Neural crest cell (in vitro differentiated cells): ENCODE results near the gene DIPK1A. TPM values are rescaled to one million over a fixed set of nuclear protein-coding genes. Genes with fewer than 3 reads are reported as not detected.

Source experiments
- DNase-seq: peaks from one replicate; pipeline ENCODE4 v3.0.0; 2021; ENCODE audit warnings: low read depth, mixed read lengths, low spot score
- H3K27ac Mint-ChIP-seq: one replicate; pipeline ENCODE4 v1.8.0; 2021; ENCODE audit warnings: mild to moderate bottlenecking, mixed read lengths; ENCODE audit not compliant: unreplicated experiment
- H3K27me3 Mint-ChIP-seq: 2 replicates; pipeline ENCODE4 v1.8.0; 2021; ENCODE audit warnings: low read depth, mild to moderate bottlenecking, mixed read lengths
- H3K36me3 Mint-ChIP-seq: 2 replicates; pipeline ENCODE4 v1.8.0; 2021; ENCODE audit warnings: low read depth, mild to moderate bottlenecking, mixed read lengths
- H3K4me1 Mint-ChIP-seq: 2 replicates; pipeline ENCODE4 v1.8.0; 2021; ENCODE audit warnings: mixed read lengths
- H3K4me3 Mint-ChIP-seq: one replicate; pipeline ENCODE4 v1.8.0; 2021; ENCODE audit warnings: mild to moderate bottlenecking, mixed read lengths
- H3K9me3 Mint-ChIP-seq: 2 replicates; pipeline ENCODE4 v1.8.0; 2021; ENCODE audit warnings: mixed read lengths
- total RNA-seq: library from RNA; stranded (reverse); gene quantifications from 2 replicates; pipeline ENCODE4 v1.2.1, GENCODE V29; 2021
- TF ChIP-seq, protein P1 (sequence below): fragments of 200-600 bp; sonication (generic); conservative IDR thresholded peaks from 2 replicates; pipeline ENCODE4 v1.5.0; 2021; ENCODE audit warnings: antibody characterized with exemption, mild to moderate bottlenecking

Gene DIPK1A
- total RNA-seq, 1 donor from 2014 or later: 2.3 TPM

DNA sequence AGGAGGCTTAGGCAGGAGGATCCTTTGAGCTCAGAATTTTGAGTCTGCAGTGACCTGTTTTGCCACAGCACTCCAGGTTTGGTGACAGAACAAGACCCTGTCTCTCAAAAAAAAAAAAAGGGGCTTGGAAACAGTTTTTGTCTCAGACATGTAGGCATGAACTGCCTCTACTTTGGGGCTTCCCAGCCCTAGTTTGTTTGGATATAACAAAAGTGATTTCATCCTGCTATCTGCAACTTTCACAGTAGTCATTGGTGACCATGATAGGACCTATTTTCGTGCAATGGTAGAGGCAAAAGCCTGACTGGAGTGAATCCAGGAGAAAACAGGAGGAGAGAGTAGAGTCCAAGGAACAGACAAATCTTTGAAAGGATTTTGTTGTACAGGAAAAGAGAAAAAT is 156.0 kb downstream of the DIPK1A start:
- Mint-ChIP-seq H3K4me1 (peaks cover 9% of the 10 kb centered on the region), H3K27me3 (no peaks in the 10 kb centered on the region), H3K4me3 (no peak overlapping the region), H3K27ac (no peak overlapping the region), H3K36me3 (no peaks in the 10 kb centered on the region), H3K9me3 (no peaks in the 10 kb centered on the region)
- TF ChIP-seq, protein P1, sequence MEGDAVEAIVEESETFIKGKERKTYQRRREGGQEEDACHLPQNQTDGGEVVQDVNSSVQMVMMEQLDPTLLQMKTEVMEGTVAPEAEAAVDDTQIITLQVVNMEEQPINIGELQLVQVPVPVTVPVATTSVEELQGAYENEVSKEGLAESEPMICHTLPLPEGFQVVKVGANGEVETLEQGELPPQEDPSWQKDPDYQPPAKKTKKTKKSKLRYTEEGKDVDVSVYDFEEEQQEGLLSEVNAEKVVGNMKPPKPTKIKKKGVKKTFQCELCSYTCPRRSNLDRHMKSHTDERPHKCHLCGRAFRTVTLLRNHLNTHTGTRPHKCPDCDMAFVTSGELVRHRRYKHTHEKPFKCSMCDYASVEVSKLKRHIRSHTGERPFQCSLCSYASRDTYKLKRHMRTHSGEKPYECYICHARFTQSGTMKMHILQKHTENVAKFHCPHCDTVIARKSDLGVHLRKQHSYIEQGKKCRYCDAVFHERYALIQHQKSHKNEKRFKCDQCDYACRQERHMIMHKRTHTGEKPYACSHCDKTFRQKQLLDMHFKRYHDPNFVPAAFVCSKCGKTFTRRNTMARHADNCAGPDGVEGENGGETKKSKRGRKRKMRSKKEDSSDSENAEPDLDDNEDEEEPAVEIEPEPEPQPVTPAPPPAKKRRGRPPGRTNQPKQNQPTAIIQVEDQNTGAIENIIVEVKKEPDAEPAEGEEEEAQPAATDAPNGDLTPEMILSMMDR: no peak
- no peak for DNase-seq

DNA sequence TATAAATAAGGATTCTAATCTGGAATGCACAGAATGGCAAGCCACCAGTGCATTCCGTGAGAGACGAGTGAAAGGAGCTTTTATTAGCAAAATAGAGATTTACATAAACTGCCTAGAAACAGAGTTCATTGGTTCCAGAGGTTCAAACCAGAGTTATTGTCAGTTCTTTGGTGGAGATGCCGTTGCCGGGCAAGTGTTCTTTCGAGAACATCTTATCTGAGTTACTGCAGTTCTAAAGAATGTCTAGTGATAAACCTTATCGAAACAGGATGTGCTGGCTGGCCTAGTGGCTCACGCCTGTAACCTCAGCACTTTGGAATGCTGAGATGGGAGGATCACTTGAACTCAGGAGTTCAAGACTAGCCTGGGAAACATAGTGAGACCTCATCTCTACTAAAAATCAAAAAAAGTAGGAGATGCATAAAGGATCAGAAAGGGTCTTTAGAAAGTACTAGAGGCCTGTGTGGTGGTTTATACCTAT is 156.5 kb downstream of the DIPK1A start:
- H3K9me3 Mint-ChIP-seq: no peaks in the 10 kb centered on the region
- peak; percentile 3 for DNase-seq
- TF ChIP-seq, protein P1: no peak
- H3K27ac Mint-ChIP-seq: peak overlapping the region; percentile 91
- peaks cover 9% of the 10 kb centered on the region for H3K4me1 Mint-ChIP-seq
- H3K4me3 Mint-ChIP-seq: no peak overlapping the region
- no peaks in the 10 kb centered on the region for H3K36me3 Mint-ChIP-seq
- H3K27me3 Mint-ChIP-seq: no peaks in the 10 kb centered on the region

DNA sequence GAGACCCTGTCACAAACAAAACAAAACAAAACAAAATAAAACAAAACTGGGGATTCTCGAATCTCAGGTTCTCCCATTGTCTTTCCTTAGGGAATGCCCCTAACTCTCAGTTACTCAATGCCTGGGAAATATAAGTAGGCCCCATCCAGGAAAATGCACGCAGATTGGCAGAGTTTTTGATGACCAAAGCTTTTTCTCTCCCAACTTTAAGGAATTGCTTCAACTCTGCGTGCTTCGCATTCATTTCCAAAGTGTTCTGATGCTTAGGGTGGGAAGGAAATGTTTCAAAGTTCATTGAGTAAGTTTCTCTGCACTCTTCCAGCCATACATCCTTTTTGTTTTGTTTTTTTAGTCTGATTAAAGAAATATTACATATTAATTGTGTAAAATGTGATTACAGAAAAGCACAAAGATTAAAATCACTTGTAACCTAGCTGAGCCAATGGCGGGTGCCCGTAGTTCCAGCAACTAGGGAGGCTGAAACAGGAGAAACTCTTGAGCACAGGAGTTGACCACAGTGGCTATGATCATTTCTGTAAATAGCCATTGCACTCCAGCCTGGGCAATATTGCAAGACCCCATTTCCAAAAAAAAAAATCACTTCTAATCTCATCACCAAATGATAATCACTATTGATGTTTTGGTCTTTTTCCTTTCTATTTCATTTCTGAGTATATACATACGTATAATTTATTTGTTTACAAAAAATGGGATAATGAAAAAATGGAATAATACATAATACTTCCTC is 157.9 kb downstream of the DIPK1A start:
- DNase-seq: no peak
- Mint-ChIP-seq H3K27me3 (no peaks in the 10 kb centered on the region), H3K36me3 (no peaks in the 10 kb centered on the region), H3K27ac (no peak overlapping the region), H3K9me3 (no peaks in the 10 kb centered on the region), H3K4me3 (no peak overlapping the region), H3K4me1 (peaks cover 10% of the 10 kb centered on the region)
- TF ChIP-seq, protein P1: no peak

DNA sequence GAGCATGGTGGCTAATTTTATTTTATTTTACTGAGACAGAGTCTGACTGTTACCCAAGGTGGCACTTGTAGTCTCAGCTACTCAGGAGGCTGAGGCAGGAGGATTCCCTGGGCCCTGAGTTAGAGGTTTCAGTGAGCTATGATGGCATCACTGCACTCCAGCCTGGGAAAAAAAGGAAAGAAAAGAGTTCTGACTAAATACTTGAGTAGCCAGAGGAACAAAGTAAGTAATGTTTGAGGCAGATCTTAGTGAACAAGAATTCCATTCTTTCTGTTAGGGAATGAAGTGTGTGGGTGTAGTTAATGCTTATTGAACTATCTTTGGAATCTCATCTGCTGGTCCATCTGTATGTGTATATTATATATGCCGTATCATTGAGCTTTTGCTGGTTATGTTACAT is 163.3 kb downstream of the DIPK1A start:
- Mint-ChIP-seq H3K27me3 (no peaks in the 10 kb centered on the region), H3K4me3 (no peak overlapping the region), H3K9me3 (no peaks in the 10 kb centered on the region), H3K4me1 (peaks cover 11% of the 10 kb centered on the region), H3K27ac (no peak overlapping the region), H3K36me3 (no peaks in the 10 kb centered on the region)
- TF ChIP-seq, protein P1: no peak
- DNase-seq: no peak

DNA sequence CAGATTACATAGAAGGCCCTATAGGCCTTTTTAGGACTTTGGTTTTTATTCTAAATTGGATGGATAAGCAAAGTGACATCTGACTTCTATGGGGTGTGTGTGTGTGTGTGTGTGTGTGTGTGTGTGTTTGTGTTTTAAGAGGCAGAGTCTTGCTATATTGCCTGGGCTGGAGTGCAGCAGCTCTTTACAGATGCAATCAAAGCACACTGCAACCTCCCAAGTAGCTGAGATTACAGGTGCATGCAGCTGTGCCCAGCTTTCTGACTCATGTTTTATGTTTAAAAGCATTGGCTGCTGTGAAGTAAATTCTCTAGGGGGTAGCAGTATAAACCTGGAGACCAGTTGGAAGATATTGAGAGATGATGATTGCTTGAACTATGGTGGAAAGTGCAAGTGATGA is 164.0 kb downstream of the DIPK1A start:
- DNase-seq: no peak
- no peak overlapping the region for H3K27ac Mint-ChIP-seq
- H3K4me1 Mint-ChIP-seq: peaks cover 11% of the 10 kb centered on the region
- no peak overlapping the region for H3K4me3 Mint-ChIP-seq
- no peaks in the 10 kb centered on the region for H3K9me3 Mint-ChIP-seq
- TF ChIP-seq, protein P1: no peak
- H3K36me3 Mint-ChIP-seq: no peaks in the 10 kb centered on the region
- H3K27me3 Mint-ChIP-seq: no peaks in the 10 kb centered on the region
